ENCODE measurements around the gene RAP2A.

The RAP2A gene

GRCh38 chr13:97422118-97423054 is 11.6 kb upstream of the RAP2A start:
- no peak for DNase-seq (ENCODE audit: low read depth in 2 of 2)

GRCh38 chr13:97423300-97424045 is 10.5 kb upstream of the RAP2A start:
- no peak for DNase-seq (ENCODE audit: low read depth in 2 of 2)

- no peak for DNase-seq (ENCODE audit: low read depth in 2 of 2)
Observed at GRCh38 chr13:97425590-97425989, 8.4 kb upstream of the RAP2A start.

- no peak for DNase-seq (ENCODE audit: low read depth in 2 of 2)
Observed at GRCh38 chr13:97426695-97427094, 7.3 kb upstream of the RAP2A start.

GRCh38 chr13:97429681-97430081 is 4.3 kb upstream of the RAP2A start:
- no peak for DNase-seq (ENCODE audit: low read depth in 2 of 2)

GRCh38 chr13:97430296-97430695 is 3.7 kb upstream of the RAP2A start:
- no peak for DNase-seq (ENCODE audit: low read depth in 2 of 2)

- DNase-seq (ENCODE audit: low read depth in 2 of 2), result no peak
Observed at GRCh38 chr13:97431171-97431764, 2.7 kb upstream of the RAP2A start.

GRCh38 chr13:97432232-97432916 is 1.6 kb upstream of the RAP2A start:
- DNase-seq (ENCODE audit: low read depth in 2 of 2), result no peak

- DNase-seq (ENCODE audit: low read depth in 2 of 2), result peak; percentile 90 to 96
Observed at GRCh38 chr13:97432917-97433726, 847 bp upstream of the RAP2A start.

- DNase-seq (ENCODE audit: low read depth in 2 of 2), result peak; percentile 12 to 18
Observed at GRCh38 chr13:97434397-97435201, 630 bp downstream of the RAP2A start.

GRCh38 chr13:97435323-97435722 is 1.4 kb downstream of the RAP2A start:
- no peak for DNase-seq (ENCODE audit: low read depth in 2 of 2)

GRCh38 chr13:97435794-97436193 is 1.8 kb downstream of the RAP2A start:
- DNase-seq (ENCODE audit: low read depth in 2 of 2), result no peak

GRCh38 chr13:97436845-97437244 is 2.9 kb downstream of the RAP2A start:
- no peak for DNase-seq (ENCODE audit: low read depth in 2 of 2)

- no peak for DNase-seq (ENCODE audit: low read depth in 2 of 2)
Observed at GRCh38 chr13:97437729-97438128, 3.8 kb downstream of the RAP2A start.

GRCh38 chr13:97438856-97439595 is 5.1 kb downstream of the RAP2A start:
- no peak for DNase-seq (ENCODE audit: low read depth in 2 of 2)

- no peak for DNase-seq (ENCODE audit: low read depth in 2 of 2)
Observed at GRCh38 chr13:97440598-97441170, 6.7 kb downstream of the RAP2A start.

- DNase-seq (ENCODE audit: low read depth in 2 of 2), result no peak
Observed at GRCh38 chr13:97441368-97441767, 7.4 kb downstream of the RAP2A start.

GRCh38 chr13:97445522-97446187 is 11.7 kb downstream of the RAP2A start:
- no peak for DNase-seq (ENCODE audit: low read depth in 2 of 2)

GRCh38 chr13:97446448-97446847 is 12.5 kb downstream of the RAP2A start:
- no peak for DNase-seq (ENCODE audit: low read depth in 2 of 2)

All from stimulated activated CD8-positive, alpha-beta memory T cell treated with anti-CD3 and anti-CD28 coated beads, Interleukin-2, amount 100 ng/mL, for 48 hours (primary cell).